GM23338 (cell line): Measurements from ENCODE around the gene DEPDC5. TPM values are rescaled to one million over a fixed set of nuclear protein-coding genes. Genes with fewer than 3 reads are reported as not detected.
A peak's percentile ranks its signal among the peaks of the same experiment; 100 is the strongest.

Experiments
- ATAC-seq: fragments of 200-7000 bp; cut with Tn5 transposase; 3 replicates; pipeline ENCODE4 v1.9.1; 2020
- DNase-seq: peaks from one replicate; pipeline ENCODE4 v3.0.0-alpha.2; 2015; ENCODE audit warnings: low spot score
- H2AFZ ChIP-seq: fragments of 200-600 bp; sonication (generic); 2 replicates; pipeline ENCODE4 v1.8.0; 2016; ENCODE audit warnings: antibody characterized with exemption, mild to moderate bottlenecking, moderate library complexity
- H3F3A ChIP-seq: fragments of 200-600 bp; sonication (generic); replicated peaks from 2 replicates; pipeline ENCODE4 v1.8.0; 2017; ENCODE audit warnings: antibody characterized with exemption, mixed run types, low read depth
- H3K27ac ChIP-seq: fragments of 200-600 bp; sonication (generic); 2 replicates; pipeline ENCODE4 v1.6.1; 2016; ENCODE audit warnings: low read depth
- H3K27me3 ChIP-seq: fragments of 200-600 bp; sonication (generic); 2 replicates; pipeline ENCODE4 v1.8.0; 2016; ENCODE audit warnings: mild to moderate bottlenecking, mixed run types, moderate library complexity; ENCODE audit not compliant: insufficient read depth
- H3K36me3 ChIP-seq: fragments of 200-600 bp; sonication (generic); 2 replicates; pipeline ENCODE4 v1.8.0; 2016; ENCODE audit warnings: mild to moderate bottlenecking; ENCODE audit not compliant: insufficient read depth
- H3K4me1 ChIP-seq: fragments of 200-600 bp; sonication (generic); 2 replicates; pipeline ENCODE4 v1.8.0; 2016; ENCODE audit warnings: mild to moderate bottlenecking, moderate library complexity; ENCODE audit not compliant: insufficient read depth
- H3K4me2 ChIP-seq: fragments of 200-600 bp; sonication (generic); 2 replicates; pipeline ENCODE4 v1.7.1; 2017; ENCODE audit warnings: mixed run types
- H3K4me3 ChIP-seq: fragments of 200-600 bp; sonication (generic); 2 replicates; pipeline ENCODE4 v1.6.1; 2016; ENCODE audit warnings: mixed run types
- H3K79me2 ChIP-seq: fragments of 200-600 bp; sonication (generic); replicated peaks from 2 replicates; pipeline ENCODE4 v1.8.0; 2017; ENCODE audit warnings: mild to moderate bottlenecking; ENCODE audit not compliant: insufficient read depth
- H3K9me2 ChIP-seq: fragments of 200-600 bp; sonication (generic); 2 replicates; pipeline ENCODE4 v1.8.0; 2017; ENCODE audit not compliant: insufficient read depth
- H4K20me1 ChIP-seq: fragments of 200-600 bp; sonication (generic); replicated peaks from 2 replicates; pipeline ENCODE4 v1.8.0; 2017; ENCODE audit warnings: mild to moderate bottlenecking; ENCODE audit not compliant: insufficient read depth
- H3K27ac Mint-ChIP-seq: 2 replicates; pipeline ENCODE4 v1.8.0; 2020; ENCODE audit warnings: inconsistent platforms, mild to moderate bottlenecking, moderate library complexity, mixed read lengths
- H3K27me3 Mint-ChIP-seq: 3 replicates; pipeline ENCODE4 v1.8.0; 2022; ENCODE audit warnings: low read depth, mild to moderate bottlenecking, moderate library complexity, mixed read lengths, inconsistent platforms; ENCODE audit not compliant: insufficient read depth, poor library complexity
- H3K36me3 Mint-ChIP-seq: 3 replicates; pipeline ENCODE4 v1.8.0; 2021; ENCODE audit warnings: low read depth, mild to moderate bottlenecking, inconsistent platforms, moderate library complexity, mixed read lengths
- H3K4me1 Mint-ChIP-seq: 3 replicates; pipeline ENCODE4 v1.8.0; 2020; ENCODE audit warnings: mild to moderate bottlenecking, inconsistent platforms, mixed read lengths
- H3K4me3 Mint-ChIP-seq: 3 replicates; pipeline ENCODE4 v1.8.0; 2021; ENCODE audit warnings: moderate library complexity, mild to moderate bottlenecking, inconsistent platforms, mixed read lengths
- H3K9me3 Mint-ChIP-seq: 3 replicates; pipeline ENCODE4 v1.8.0; 2020; ENCODE audit warnings: moderate library complexity, mild to moderate bottlenecking, inconsistent platforms, mixed read lengths
- EZH2 ChIP-seq: fragments of 200-600 bp; sonication (generic); IDR thresholded peaks from one replicate; pipeline ENCODE4 v1.8.0; 2017; ENCODE audit warnings: antibody characterized with exemption, mild to moderate bottlenecking, low read depth; ENCODE audit not compliant: unreplicated experiment
- POLR2AphosphoS5 ChIP-seq: IDR thresholded peaks from 2 replicates; pipeline ENCODE4 v1.6.1; 2016; ENCODE audit warnings: antibody characterized with exemption, low read depth
- polyA plus RNA-seq: library from polyadenylated mRNA; unstranded; fragments of >200 nt; fragmentation: Nextera tagmentation; extraction: Ambion mirVana; gene quantifications from 2 replicates; pipeline ENCODE4 v1.2.1, GENCODE V29; 2016
- total RNA-seq: library from RNA; depleted of rRNA; stranded (reverse); fragments of >200 nt; shearing (Covaris generic); gene quantifications from 2 replicates; pipeline ENCODE4 v1.2.3, GENCODE V29; 2014
- TF ChIP-seq, protein P1 (sequence below): fragments of 250-450 bp; sonication (Bioruptor Pico); IDR thresholded peaks from 2 replicates; pipeline ENCODE4 v1.5.0; 2020; ENCODE audit warnings: mild to moderate bottlenecking, moderate library complexity
- TF ChIP-seq, protein P2 (sequence below), 2 experiments: fragments of 200-600 bp in 1 of 2; sonication (generic) in 1 of 2; conservative IDR thresholded peaks; 2 replicates each; pipeline versions ENCODE4 v1.5.1 to v1.6.1; 2016 to 2017; ENCODE audit warnings: antibody characterized with exemption in 2 of 2, low read depth in 2 of 2, mild to moderate bottlenecking in 2 of 2, moderate library complexity in 1 of 2

The DEPDC5 gene
- total and polyA plus RNA-seq, 2 experiments from 2014 or later, result 18.7 to 19.7 TPM

DNA sequence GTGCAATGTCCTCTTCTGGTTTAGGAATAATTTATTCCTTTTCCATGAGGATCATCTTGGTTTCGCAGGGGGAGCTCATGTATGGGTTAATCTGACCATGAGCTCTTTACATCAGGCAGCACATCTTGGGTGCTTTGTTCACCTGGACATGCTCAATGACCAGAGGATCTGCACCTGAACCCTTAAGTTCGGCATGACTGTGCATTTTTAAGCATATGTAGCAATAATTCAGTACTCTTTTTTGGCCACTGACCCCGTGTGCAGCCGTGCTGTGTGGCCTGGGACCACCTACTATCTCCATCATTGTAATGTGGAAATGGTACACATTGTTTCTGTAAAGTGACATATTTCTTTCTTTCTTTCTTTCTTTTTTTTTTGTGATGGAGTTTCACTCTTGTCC is 62.9 kb downstream of the DEPDC5 start (continued):
- TF ChIP-seq, protein P1, sequence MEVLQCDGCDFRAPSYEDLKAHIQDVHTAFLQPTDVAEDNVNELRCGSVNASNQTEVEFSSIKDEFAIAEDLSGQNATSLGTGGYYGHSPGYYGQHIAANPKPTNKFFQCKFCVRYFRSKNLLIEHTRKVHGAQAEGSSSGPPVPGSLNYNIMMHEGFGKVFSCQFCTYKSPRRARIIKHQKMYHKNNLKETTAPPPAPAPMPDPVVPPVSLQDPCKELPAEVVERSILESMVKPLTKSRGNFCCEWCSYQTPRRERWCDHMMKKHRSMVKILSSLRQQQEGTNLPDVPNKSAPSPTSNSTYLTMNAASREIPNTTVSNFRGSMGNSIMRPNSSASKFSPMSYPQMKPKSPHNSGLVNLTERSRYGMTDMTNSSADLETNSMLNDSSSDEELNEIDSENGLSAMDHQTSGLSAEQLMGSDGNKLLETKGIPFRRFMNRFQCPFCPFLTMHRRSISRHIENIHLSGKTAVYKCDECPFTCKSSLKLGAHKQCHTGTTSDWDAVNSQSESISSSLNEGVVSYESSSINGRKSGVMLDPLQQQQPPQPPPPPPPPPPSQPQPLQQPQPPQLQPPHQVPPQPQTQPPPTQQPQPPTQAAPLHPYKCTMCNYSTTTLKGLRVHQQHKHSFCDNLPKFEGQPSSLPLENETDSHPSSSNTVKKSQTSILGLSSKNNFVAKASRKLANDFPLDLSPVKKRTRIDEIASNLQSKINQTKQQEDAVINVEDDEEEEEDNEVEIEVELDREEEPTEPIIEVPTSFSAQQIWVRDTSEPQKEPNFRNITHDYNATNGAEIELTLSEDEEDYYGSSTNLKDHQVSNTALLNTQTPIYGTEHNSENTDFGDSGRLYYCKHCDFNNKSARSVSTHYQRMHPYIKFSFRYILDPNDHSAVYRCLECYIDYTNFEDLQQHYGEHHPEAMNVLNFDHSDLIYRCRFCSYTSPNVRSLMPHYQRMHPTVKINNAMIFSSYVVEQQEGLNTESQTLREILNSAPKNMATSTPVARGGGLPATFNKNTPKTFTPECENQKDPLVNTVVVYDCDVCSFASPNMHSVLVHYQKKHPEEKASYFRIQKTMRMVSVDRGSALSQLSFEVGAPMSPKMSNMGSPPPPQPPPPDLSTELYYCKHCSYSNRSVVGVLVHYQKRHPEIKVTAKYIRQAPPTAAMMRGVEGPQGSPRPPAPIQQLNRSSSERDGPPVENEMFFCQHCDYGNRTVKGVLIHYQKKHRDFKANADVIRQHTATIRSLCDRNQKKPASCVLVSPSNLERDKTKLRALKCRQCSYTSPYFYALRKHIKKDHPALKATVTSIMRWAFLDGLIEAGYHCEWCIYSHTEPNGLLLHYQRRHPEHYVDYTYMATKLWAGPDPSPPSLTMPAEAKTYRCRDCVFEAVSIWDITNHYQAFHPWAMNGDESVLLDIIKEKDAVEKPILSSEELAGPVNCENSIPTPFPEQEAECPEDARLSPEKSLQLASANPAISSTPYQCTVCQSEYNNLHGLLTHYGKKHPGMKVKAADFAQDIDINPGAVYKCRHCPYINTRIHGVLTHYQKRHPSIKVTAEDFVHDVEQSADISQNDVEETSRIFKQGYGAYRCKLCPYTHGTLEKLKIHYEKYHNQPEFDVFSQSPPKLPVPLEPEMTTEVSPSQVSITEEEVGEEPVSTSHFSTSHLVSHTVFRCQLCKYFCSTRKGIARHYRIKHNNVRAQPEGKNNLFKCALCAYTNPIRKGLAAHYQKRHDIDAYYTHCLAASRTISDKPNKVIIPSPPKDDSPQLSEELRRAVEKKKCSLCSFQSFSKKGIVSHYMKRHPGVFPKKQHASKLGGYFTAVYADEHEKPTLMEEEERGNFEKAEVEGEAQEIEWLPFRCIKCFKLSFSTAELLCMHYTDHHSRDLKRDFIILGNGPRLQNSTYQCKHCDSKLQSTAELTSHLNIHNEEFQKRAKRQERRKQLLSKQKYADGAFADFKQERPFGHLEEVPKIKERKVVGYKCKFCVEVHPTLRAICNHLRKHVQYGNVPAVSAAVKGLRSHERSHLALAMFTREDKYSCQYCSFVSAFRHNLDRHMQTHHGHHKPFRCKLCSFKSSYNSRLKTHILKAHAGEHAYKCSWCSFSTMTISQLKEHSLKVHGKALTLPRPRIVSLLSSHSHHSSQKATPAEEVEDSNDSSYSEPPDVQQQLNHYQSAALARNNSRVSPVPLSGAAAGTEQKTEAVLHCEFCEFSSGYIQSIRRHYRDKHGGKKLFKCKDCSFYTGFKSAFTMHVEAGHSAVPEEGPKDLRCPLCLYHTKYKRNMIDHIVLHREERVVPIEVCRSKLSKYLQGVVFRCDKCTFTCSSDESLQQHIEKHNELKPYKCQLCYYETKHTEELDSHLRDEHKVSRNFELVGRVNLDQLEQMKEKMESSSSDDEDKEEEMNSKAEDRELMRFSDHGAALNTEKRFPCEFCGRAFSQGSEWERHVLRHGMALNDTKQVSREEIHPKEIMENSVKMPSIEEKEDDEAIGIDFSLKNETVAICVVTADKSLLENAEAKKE (CRISPR knock-in tag), result no peak
- TF ChIP-seq POLR2AphosphoS5 (no peak), EZH2 (no peak)

DNA sequence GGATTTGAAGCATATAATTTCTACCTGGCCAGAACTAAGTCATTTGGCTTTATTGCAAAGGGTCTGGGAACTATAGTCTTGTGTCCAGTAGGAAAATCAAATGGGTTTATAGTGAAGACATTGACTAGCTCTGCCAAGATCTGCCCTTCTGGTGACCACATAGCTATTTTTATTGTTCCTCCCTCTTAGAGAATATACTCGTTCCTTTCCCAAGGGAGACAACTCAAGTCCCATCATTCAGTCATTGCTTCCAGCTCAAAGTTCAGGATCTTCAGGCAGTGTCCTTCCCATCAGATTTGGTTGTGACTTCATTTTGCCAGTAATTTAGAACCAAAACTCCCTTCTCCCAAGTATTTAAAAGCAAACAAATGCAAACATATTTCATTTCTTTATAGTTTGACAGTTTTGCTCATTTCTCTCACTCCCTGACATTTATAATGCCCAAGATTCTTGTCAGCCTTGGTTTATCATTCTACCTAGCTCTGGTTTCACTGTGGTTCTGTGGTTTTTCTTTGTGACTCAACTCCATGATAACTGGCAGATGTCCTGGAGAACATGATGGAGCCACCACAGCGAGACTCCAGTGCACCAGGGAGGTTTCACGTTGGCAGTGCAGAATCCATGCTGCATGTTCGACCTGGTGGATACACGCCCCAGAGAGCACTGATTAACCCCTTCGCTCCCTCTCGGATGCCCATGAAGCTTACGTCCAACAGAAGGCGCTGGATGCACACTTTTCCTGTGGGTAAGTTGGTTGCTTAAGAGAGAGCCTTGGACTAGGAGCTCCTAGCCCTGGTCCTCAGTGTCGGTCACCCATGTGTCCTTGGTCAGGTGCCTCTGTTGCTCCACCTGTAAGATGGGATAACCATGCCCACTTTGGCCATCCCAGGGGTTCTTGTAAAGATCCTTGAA is 64.9 kb downstream of the DEPDC5 start:
- no peaks in the 10 kb centered on the region for H3K4me1 Mint-ChIP-seq
- no peaks in the 10 kb centered on the region for H3K79me2 ChIP-seq
- H3K27ac Mint-ChIP-seq, result no peak overlapping the region
- peaks cover 46% of the 10 kb centered on the region for H3K36me3 Mint-ChIP-seq
- no peaks in the 10 kb centered on the region for H3K9me2 ChIP-seq
- no peak overlapping the region for H3K4me3 ChIP-seq
- no peak overlapping the region for H3K4me2 ChIP-seq
- no peaks in the 10 kb centered on the region for H3K9me3 Mint-ChIP-seq
- H3K27me3 Mint-ChIP-seq, result no peaks in the 10 kb centered on the region
- H3K27me3 ChIP-seq, result no peaks in the 10 kb centered on the region
- no peaks in the 10 kb centered on the region; the same call in 1 of the 2 replicates for H4K20me1 ChIP-seq
- DNase-seq (peak; percentile 20), ATAC-seq (no peak)
- H3K4me3 Mint-ChIP-seq, result no peak overlapping the region
- no peak overlapping the region for H3K27ac ChIP-seq
- no peak overlapping the region for H2AFZ ChIP-seq
- peaks cover 17% of the 10 kb centered on the region; the same call in 1 of the 2 replicates for H3K36me3 ChIP-seq
- H3F3A ChIP-seq, result no peaks in the 10 kb centered on the region
- TF ChIP-seq, protein P2, sequence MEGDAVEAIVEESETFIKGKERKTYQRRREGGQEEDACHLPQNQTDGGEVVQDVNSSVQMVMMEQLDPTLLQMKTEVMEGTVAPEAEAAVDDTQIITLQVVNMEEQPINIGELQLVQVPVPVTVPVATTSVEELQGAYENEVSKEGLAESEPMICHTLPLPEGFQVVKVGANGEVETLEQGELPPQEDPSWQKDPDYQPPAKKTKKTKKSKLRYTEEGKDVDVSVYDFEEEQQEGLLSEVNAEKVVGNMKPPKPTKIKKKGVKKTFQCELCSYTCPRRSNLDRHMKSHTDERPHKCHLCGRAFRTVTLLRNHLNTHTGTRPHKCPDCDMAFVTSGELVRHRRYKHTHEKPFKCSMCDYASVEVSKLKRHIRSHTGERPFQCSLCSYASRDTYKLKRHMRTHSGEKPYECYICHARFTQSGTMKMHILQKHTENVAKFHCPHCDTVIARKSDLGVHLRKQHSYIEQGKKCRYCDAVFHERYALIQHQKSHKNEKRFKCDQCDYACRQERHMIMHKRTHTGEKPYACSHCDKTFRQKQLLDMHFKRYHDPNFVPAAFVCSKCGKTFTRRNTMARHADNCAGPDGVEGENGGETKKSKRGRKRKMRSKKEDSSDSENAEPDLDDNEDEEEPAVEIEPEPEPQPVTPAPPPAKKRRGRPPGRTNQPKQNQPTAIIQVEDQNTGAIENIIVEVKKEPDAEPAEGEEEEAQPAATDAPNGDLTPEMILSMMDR (conservative IDR thresholded peaks at IDR 0.05; ENCODE audit: low read depth in 2 of 2), result peak in 1 of 2 experiments; percentile 62; a peak in 2 of 4 replicates
- TF ChIP-seq POLR2AphosphoS5 (no peak), EZH2 (no peak)
- H3K4me1 ChIP-seq, result no peaks in the 10 kb centered on the region
